Mesothelial cell of epicardium (in vitro differentiated cells): ENCODE results near the gene ARVCF. TPM values are rescaled to one million over a fixed set of nuclear protein-coding genes. Genes with fewer than 3 reads are reported as not detected.
A peak's percentile ranks its signal among the peaks of the same experiment; 100 is the strongest.

ENCODE experiments used
- DNase-seq, 2 experiments: peaks; one replicate each; pipeline ENCODE4 v3.0.0; 2021; ENCODE audit warnings: low spot score in 2 of 2; ENCODE audit not compliant: unreplicated experiment in 2 of 2
- H3K27ac Mint-ChIP-seq: 2 replicates; pipeline ENCODE4 v1.8.0; 2021; ENCODE audit warnings: mixed read lengths
- H3K27me3 Mint-ChIP-seq: 2 replicates; pipeline ENCODE4 v1.8.0; 2021; ENCODE audit warnings: low read depth, mixed read lengths
- H3K36me3 Mint-ChIP-seq: 2 replicates; pipeline ENCODE4 v1.8.0; 2021; ENCODE audit warnings: mixed read lengths
- H3K4me1 Mint-ChIP-seq: 2 replicates; pipeline ENCODE4 v1.8.0; 2021; ENCODE audit warnings: mixed read lengths
- H3K4me3 Mint-ChIP-seq: 2 replicates; pipeline ENCODE4 v1.8.0; 2021; ENCODE audit warnings: mild to moderate bottlenecking, moderate library complexity, mixed read lengths
- H3K9me3 Mint-ChIP-seq: 2 replicates; pipeline ENCODE4 v1.8.0; 2021; ENCODE audit warnings: mixed read lengths
- total RNA-seq: library from RNA; stranded (reverse); gene quantifications from 3 replicates; pipeline ENCODE4 v1.2.1, GENCODE V29; 2021
- TF ChIP-seq, protein P1 (sequence below): fragments of 200-600 bp; sonication (generic); IDR thresholded peaks from one replicate; pipeline ENCODE4 v1.5.0; 2021; ENCODE audit warnings: antibody characterized with exemption; ENCODE audit not compliant: unreplicated experiment

Gene ARVCF
- total RNA-seq, 1 donor from 2014 or later, result 41.2 TPM

DNA sequence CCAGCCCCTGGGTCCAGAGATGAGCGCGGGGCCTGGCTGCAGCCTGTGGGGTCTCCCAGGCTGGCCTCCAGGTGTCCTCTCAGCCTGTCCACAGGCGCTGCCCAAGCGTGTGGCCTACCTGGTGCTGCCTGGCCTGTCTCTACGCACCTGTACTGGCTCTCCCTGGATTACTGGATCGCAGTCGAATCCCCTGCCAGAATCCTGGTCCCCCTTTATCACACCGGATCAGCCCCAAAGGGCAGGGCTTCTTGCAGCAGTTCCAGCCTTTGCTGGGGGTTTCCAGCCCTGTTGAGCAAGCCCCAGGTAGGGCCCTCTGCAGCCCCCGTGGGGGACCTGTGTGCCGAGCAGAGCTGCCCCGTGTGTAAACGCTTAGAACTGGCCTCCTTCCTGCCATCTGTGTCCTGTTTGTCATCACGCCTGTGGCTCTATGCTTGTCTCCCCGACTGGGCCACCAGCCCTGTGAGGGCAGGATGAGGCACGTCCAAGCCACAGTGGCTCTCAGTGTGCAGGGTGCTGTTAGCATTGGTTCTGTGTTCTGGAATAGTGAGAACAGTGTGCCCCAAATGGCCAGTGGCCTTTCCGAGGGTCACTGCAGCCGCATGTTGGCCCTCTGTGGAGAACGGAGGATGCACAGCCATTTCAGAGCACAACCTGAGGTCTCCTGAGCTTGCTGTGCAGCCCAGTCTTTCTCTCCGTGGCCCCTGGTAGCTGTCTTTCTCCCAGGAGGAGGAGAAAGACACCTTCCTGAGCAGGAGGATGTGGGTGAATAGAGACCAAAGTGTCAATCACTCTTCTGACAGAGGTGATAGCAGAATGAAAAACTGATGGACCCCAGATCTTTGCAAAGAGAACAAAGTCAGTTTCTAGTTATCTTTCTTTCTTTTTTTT, 61.1 kb downstream of the ARVCF start:
- peaks cover 12% of the 10 kb centered on the region for H3K36me3 Mint-ChIP-seq
- H3K27ac Mint-ChIP-seq, result no peak overlapping the region
- TF ChIP-seq, protein P1, sequence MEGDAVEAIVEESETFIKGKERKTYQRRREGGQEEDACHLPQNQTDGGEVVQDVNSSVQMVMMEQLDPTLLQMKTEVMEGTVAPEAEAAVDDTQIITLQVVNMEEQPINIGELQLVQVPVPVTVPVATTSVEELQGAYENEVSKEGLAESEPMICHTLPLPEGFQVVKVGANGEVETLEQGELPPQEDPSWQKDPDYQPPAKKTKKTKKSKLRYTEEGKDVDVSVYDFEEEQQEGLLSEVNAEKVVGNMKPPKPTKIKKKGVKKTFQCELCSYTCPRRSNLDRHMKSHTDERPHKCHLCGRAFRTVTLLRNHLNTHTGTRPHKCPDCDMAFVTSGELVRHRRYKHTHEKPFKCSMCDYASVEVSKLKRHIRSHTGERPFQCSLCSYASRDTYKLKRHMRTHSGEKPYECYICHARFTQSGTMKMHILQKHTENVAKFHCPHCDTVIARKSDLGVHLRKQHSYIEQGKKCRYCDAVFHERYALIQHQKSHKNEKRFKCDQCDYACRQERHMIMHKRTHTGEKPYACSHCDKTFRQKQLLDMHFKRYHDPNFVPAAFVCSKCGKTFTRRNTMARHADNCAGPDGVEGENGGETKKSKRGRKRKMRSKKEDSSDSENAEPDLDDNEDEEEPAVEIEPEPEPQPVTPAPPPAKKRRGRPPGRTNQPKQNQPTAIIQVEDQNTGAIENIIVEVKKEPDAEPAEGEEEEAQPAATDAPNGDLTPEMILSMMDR, result no peak
- H3K4me1 Mint-ChIP-seq, result peaks cover 21% of the 10 kb centered on the region
- H3K9me3 Mint-ChIP-seq, result no peaks in the 10 kb centered on the region
- H3K27me3 Mint-ChIP-seq, result no peaks in the 10 kb centered on the region
- DNase-seq, result no peak
- no peak overlapping the region for H3K4me3 Mint-ChIP-seq

DNA sequence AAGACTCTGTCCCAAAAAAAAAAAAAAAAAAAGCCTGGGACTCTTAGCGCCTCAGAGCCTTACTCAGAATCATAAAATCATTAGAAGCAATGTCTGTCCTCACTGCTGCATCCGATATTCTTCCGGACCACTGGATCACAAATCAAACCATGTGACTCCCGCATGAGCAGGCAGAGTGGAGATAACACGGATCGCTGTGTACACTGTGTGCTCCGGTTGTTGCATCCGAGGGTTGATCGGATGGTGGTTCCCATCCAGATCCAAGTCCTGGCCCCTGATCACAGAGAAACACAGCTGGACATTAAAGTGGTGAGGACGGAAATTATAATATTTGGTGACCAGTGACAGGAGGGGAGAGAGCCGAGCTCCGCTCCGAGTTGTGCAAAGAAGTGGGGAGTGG, 65.3 kb downstream of the ARVCF start:
- Mint-ChIP-seq H3K4me3 (no peak overlapping the region), H3K4me1 (peaks cover 16% of the 10 kb centered on the region), H3K36me3 (peaks cover 15% of the 10 kb centered on the region), H3K27me3 (no peaks in the 10 kb centered on the region), H3K27ac (no peak overlapping the region), H3K9me3 (no peaks in the 10 kb centered on the region)
- DNase-seq, result no peak
- TF ChIP-seq, protein P1, result no peak

DNA sequence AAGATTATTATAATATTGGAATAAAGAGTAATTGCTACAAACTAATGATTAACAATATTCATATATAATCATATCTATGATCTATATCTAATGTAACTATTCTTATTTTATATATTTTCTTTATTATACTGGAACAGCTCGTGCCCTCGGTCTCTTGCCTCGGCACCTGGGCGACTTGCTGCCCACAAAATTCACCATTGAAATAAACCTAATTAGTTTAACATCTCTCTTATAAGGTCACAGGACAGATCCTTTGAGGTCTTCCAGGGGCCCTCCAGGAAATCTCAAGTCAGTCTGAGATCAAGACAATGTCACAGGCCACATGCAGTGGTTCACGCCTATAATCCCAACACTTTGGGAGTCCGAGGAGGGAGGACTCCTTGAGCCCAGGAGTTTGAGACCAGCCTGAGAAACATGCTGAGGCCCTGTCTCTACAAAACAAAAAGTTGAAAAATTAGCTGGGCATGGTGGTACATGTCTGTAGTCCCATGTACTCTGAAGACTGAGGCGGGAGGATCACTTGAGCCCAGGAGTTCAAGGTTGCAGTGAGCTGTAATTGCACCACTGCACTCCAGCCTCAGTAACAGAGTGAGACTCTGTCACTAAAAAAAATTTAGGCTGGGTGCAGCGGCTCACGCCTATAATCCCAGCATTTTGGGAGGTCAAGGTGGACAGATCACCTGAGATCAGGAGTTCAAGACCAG, 68.4 kb downstream of the ARVCF start:
- peaks cover 15% of the 10 kb centered on the region for H3K36me3 Mint-ChIP-seq
- H3K4me1 Mint-ChIP-seq, result peaks cover 21% of the 10 kb centered on the region
- H3K27me3 Mint-ChIP-seq, result no peaks in the 10 kb centered on the region
- TF ChIP-seq, protein P1, result no peak
- H3K9me3 Mint-ChIP-seq, result no peaks in the 10 kb centered on the region
- no peak overlapping the region for H3K4me3 Mint-ChIP-seq
- H3K27ac Mint-ChIP-seq, result peak overlapping the region; percentile 12
- DNase-seq, result no peak

DNA sequence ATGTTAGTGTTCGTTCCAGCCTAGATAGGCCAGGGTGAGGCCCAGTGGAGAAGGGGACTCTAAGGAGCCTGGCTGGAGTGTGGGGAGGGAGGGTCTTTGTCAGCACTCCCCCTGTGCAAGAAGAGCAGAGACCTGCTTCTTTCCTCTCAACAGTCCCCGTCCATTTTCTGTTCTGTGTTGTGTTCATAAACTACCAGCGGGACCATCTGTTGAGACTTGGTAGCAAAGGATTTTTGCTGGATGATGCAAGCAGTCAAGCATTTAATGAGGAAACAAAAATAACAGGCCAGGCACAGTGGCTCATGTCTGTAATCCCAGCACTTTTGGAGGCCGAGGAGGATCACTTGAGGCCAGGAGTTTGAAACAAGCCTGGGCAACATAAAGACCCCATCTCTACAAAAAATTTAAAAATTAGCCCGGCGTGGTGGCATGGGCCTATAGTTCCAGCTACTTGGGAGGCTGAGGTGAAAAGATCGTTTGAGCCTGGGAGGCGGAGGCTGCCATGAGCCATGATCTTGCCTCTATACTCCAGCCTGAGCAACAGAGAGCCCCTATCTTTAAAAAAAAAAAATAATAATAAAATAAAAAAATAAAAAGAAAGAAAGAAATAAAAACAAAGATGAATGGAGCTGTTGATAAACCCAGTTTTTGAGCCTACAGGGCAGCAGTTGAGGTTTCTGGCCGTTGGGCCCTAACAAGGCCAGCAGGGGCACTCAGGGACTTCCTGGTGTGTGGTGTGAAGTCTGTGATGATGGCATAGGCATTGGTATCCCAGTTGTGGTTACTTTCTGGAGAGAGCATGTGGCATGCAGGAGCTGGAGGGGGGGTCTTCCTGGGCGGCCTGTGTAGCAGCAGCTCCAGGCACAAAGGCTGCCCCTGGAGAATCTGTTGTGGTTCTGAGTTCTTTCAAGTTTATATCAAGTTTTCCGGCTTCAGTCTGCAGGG, 73.3 kb downstream of the ARVCF start:
- H3K27me3 Mint-ChIP-seq, result no peaks in the 10 kb centered on the region
- H3K4me3 Mint-ChIP-seq, result peak overlapping the region; percentile 93
- peaks cover 2% of the 10 kb centered on the region for H3K36me3 Mint-ChIP-seq
- peak overlapping the region; percentile 99 for H3K27ac Mint-ChIP-seq
- H3K4me1 Mint-ChIP-seq, result peaks cover 34% of the 10 kb centered on the region
- TF ChIP-seq, protein P1, result no peak
- no peak for DNase-seq
- H3K9me3 Mint-ChIP-seq, result no peaks in the 10 kb centered on the region
